ENCODE data around the gene TPK1. TPM values are rescaled to one million over a fixed set of nuclear protein-coding genes. Genes with fewer than 3 reads are reported as not detected.

TPK1 gene
- total RNA-seq, 1 donor from 2014 or later: 2.2 TPM

DNA sequence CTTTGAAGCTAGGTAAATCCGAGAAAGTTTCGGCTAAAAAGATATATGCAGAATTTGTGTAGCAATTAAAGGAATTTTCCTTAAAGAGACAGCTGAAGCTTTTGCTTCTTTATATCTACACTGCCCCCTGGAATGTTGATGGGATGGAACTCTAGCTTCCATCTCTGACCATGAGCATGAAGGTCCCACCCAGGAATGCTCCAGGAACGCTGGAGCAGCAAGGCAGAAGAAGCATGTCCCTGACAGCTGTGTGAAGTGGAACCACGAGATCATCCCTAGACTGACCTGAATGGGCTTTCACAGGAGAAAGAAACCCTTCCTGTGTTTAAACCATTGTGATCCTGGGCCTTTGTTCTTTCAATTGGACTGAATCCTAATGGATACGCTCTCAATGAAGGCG, 332.6 kb downstream of the TPK1 start:
- no peak for FAIRE-seq
- Histone ChIP-seq H3K9ac (ENCODE audit: low read length) (no peak overlapping the region), H3K36me3 (ENCODE audit: insufficient read depth, low read length) (no peaks in the 10 kb centered on the region)

DNA sequence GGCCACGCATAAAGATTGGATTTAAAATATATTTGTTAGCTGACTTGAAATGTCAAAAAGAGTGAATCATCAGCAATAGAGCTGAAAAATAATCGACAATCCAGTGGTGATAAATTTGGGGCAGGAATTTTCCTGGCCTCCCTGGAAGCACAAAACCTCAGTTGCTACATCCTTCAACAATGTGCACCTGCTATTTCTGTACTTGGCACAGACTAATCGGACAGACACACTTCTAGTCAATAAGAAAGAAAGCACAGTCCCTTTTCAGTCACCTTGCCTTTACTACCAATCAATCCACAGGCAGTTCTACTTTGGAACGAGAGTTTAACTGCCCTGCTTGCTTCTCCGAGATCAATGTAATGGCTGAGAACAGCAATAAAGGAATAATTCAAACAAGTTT, 335.6 kb downstream of the TPK1 start:
- Mint-ChIP-seq H3K27ac (ENCODE audit: unreplicated experiment) (no peak overlapping the region), H3K27me3 (ENCODE audit: low read depth, unreplicated experiment) (no peaks in the 10 kb centered on the region), H3K4me3 (ENCODE audit: unreplicated experiment) (no peak overlapping the region), H3K36me3 (ENCODE audit: low read depth, unreplicated experiment) (no peaks in the 10 kb centered on the region), H3K4me1 (ENCODE audit: low read depth, unreplicated experiment) (no peaks in the 10 kb centered on the region), H3K9me3 (ENCODE audit: unreplicated experiment) (no peaks in the 10 kb centered on the region)
- TF ChIP-seq EZH2 (IDR thresholded peaks at IDR 0.05; ENCODE audit: insufficient read depth, low read length): no peak
- TF ChIP-seq, protein P1, sequence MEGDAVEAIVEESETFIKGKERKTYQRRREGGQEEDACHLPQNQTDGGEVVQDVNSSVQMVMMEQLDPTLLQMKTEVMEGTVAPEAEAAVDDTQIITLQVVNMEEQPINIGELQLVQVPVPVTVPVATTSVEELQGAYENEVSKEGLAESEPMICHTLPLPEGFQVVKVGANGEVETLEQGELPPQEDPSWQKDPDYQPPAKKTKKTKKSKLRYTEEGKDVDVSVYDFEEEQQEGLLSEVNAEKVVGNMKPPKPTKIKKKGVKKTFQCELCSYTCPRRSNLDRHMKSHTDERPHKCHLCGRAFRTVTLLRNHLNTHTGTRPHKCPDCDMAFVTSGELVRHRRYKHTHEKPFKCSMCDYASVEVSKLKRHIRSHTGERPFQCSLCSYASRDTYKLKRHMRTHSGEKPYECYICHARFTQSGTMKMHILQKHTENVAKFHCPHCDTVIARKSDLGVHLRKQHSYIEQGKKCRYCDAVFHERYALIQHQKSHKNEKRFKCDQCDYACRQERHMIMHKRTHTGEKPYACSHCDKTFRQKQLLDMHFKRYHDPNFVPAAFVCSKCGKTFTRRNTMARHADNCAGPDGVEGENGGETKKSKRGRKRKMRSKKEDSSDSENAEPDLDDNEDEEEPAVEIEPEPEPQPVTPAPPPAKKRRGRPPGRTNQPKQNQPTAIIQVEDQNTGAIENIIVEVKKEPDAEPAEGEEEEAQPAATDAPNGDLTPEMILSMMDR (IDR thresholded peaks at IDR 0.05; ENCODE audit: insufficient read depth, low read depth, low read length): no peak
- no peaks in the 10 kb centered on the region for H3K36me3 ChIP-seq (ENCODE audit: insufficient read depth, low read length)
- no peak overlapping the region for H3K4me2 ChIP-seq (ENCODE audit: low read length)
- H3K9me3 ChIP-seq (ENCODE audit: insufficient read depth, low read depth, low read length): peaks cover 3% of the 10 kb centered on the region
- H3K27me3 ChIP-seq (ENCODE audit: insufficient read depth, low read length): no peaks in the 10 kb centered on the region
- FAIRE-seq (no peak), DNase-seq (ENCODE audit: low read depth) (no peak)
- H3K4me3 ChIP-seq (ENCODE audit: insufficient read depth, low read depth, low read length): no peak overlapping the region
- H4K20me1 ChIP-seq (ENCODE audit: insufficient read depth, low read length): no peaks in the 10 kb centered on the region
- H2AFZ ChIP-seq (ENCODE audit: low read depth, low read length): no peak overlapping the region
- no peak overlapping the region for H3K27ac ChIP-seq (ENCODE audit: low read depth, low read length)
- H3K79me2 ChIP-seq (ENCODE audit: insufficient read depth, low read length): no peaks in the 10 kb centered on the region
- H3K9ac ChIP-seq (ENCODE audit: low read length): no peak overlapping the region
- H3K4me1 ChIP-seq (ENCODE audit: insufficient read depth, low read length): no peaks in the 10 kb centered on the region

More for the DNA sequence above, 332.6 kb downstream of the TPK1 start:
- Mint-ChIP-seq H3K36me3 (ENCODE audit: low read depth, unreplicated experiment) (no peaks in the 10 kb centered on the region), H3K4me3 (ENCODE audit: unreplicated experiment) (no peak overlapping the region), H3K27me3 (ENCODE audit: low read depth, unreplicated experiment) (no peaks in the 10 kb centered on the region), H3K27ac (ENCODE audit: unreplicated experiment) (no peak overlapping the region), H3K9me3 (ENCODE audit: unreplicated experiment) (no peaks in the 10 kb centered on the region), H3K4me1 (ENCODE audit: low read depth, unreplicated experiment) (no peaks in the 10 kb centered on the region)
- H3K27ac ChIP-seq (ENCODE audit: low read depth, low read length): no peak overlapping the region
- no peak for DNase-seq (ENCODE audit: low read depth)
- H3K79me2 ChIP-seq (ENCODE audit: insufficient read depth, low read length): no peaks in the 10 kb centered on the region
- H3K4me3 ChIP-seq (ENCODE audit: insufficient read depth, low read depth, low read length): no peak overlapping the region
- no peaks in the 10 kb centered on the region for H3K4me1 ChIP-seq (ENCODE audit: insufficient read depth, low read length)
- H2AFZ ChIP-seq (ENCODE audit: low read depth, low read length): no peak overlapping the region
- no peaks in the 10 kb centered on the region for H4K20me1 ChIP-seq (ENCODE audit: insufficient read depth, low read length)
- TF ChIP-seq EZH2 (IDR thresholded peaks at IDR 0.05; ENCODE audit: insufficient read depth, low read length): no peak
- TF ChIP-seq, protein P1 (IDR thresholded peaks at IDR 0.05; ENCODE audit: insufficient read depth, low read depth, low read length): no peak
- no peaks in the 10 kb centered on the region for H3K27me3 ChIP-seq (ENCODE audit: insufficient read depth, low read length)
- no peak overlapping the region for H3K4me2 ChIP-seq (ENCODE audit: low read length)
- H3K9me3 ChIP-seq (ENCODE audit: insufficient read depth, low read depth, low read length): peaks cover 3% of the 10 kb centered on the region

DNA sequence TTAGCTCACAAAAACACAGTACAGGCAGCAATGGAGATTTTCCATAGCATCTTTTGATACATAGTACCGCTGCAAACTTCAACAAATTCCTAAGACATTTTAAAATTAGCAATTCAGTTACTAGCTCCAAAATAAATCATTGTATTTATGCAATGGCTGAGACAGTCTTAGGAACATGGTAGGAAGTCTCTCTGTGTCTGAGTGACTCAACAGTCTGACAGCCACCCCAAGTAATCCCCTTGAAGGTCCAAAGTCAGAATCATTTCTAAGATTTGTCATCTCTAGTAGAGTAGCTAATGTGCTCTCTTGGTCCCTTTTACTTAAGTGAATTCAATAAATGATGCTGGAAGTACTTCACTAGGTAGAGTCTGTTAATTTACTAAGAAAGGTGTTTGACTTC, 338.6 kb downstream of the TPK1 start:
- Histone ChIP-seq H3K4me2 (ENCODE audit: low read length) (no peak overlapping the region), H3K27me3 (ENCODE audit: insufficient read depth, low read length) (no peaks in the 10 kb centered on the region), H3K4me3 (ENCODE audit: insufficient read depth, low read depth, low read length) (no peak overlapping the region), H2AFZ (ENCODE audit: low read depth, low read length) (no peak overlapping the region), H3K9ac (ENCODE audit: low read length) (no peak overlapping the region), H4K20me1 (ENCODE audit: insufficient read depth, low read length) (no peaks in the 10 kb centered on the region), H3K79me2 (ENCODE audit: insufficient read depth, low read length) (no peaks in the 10 kb centered on the region), H3K27ac (ENCODE audit: low read depth, low read length) (no peak overlapping the region), H3K4me1 (ENCODE audit: insufficient read depth, low read length) (no peaks in the 10 kb centered on the region), H3K9me3 (ENCODE audit: insufficient read depth, low read depth, low read length) (no peaks in the 10 kb centered on the region), H3K36me3 (ENCODE audit: insufficient read depth, low read length) (no peaks in the 10 kb centered on the region)
- TF ChIP-seq, protein P1 (IDR thresholded peaks at IDR 0.05; ENCODE audit: insufficient read depth, low read depth, low read length): no peak
- TF ChIP-seq EZH2 (IDR thresholded peaks at IDR 0.05; ENCODE audit: insufficient read depth, low read length): no peak
- FAIRE-seq (no peak), DNase-seq (ENCODE audit: low read depth) (no peak)
- Mint-ChIP-seq H3K36me3 (ENCODE audit: low read depth, unreplicated experiment) (no peaks in the 10 kb centered on the region), H3K4me3 (ENCODE audit: unreplicated experiment) (no peak overlapping the region), H3K27me3 (ENCODE audit: low read depth, unreplicated experiment) (no peaks in the 10 kb centered on the region), H3K9me3 (ENCODE audit: unreplicated experiment) (peaks cover 3% of the 10 kb centered on the region), H3K27ac (ENCODE audit: unreplicated experiment) (no peak overlapping the region), H3K4me1 (ENCODE audit: low read depth, unreplicated experiment) (no peaks in the 10 kb centered on the region)

Measured in astrocyte (in vitro differentiated cells and primary cell).